WTC11 (cell line): Measurements from ENCODE around the gene GALNT12. TPM values are rescaled to one million over a fixed set of nuclear protein-coding genes. Genes with fewer than 3 reads are reported as not detected.

Source experiments
- ATAC-seq: fragments of 200-7000 bp; cut with Tn5 transposase; 2 replicates; pipeline ENCODE4 v1.10.0; 2021; ENCODE audit warnings: mild to moderate bottlenecking, moderate library complexity
- CTCF ChIA-PET: fragments of 300-600 bp; sonication (Branson Sonifier 250); formaldehyde crosslinking; loops from one replicate; lab custom pipeline; 2021; ENCODE audit warnings: antibody characterized with exemption; lab: Charles Lee
- POLR2A ChIA-PET: fragments of 350-600 bp; sonication (Branson Sonifier 250); formaldehyde crosslinking; loops from one replicate; lab custom pipeline; 2021; ENCODE audit warnings: antibody characterized with exemption; lab: Charles Lee
- DNase-seq: peaks from one replicate; pipeline ENCODE4 v3.0.0; 2021; ENCODE audit warnings: low spot score
- H3K27ac Mint-ChIP-seq: 2 replicates; pipeline ENCODE4 v1.8.0; 2021; ENCODE audit warnings: mixed read lengths
- H3K27me3 Mint-ChIP-seq: 2 replicates; pipeline ENCODE4 v1.8.0; 2021; ENCODE audit warnings: low read depth, mild to moderate bottlenecking, moderate library complexity, mixed read lengths
- H3K36me3 Mint-ChIP-seq: 2 replicates; pipeline ENCODE4 v1.8.0; 2021; ENCODE audit warnings: mixed read lengths
- H3K4me1 Mint-ChIP-seq: 2 replicates; pipeline ENCODE4 v1.8.0; 2022; ENCODE audit warnings: mixed read lengths
- H3K4me3 Mint-ChIP-seq: 2 replicates; pipeline ENCODE4 v1.8.0; 2021; ENCODE audit warnings: mild to moderate bottlenecking, moderate library complexity, mixed read lengths
- H3K9me3 Mint-ChIP-seq: 2 replicates; pipeline ENCODE4 v1.8.0; 2021; ENCODE audit warnings: mixed read lengths
- CBFB ChIP-seq: sonication (generic); formaldehyde crosslinking; IDR thresholded peaks from 2 replicates; pipeline ENCODE4 v1.8.1; 2022; ENCODE audit warnings: mild to moderate bottlenecking, low read depth, missing genetic modification reagents
- CREM ChIP-seq: sonication (generic); formaldehyde crosslinking; IDR thresholded peaks from 2 replicates; pipeline ENCODE4 v1.8.1; 2022; ENCODE audit warnings: mild to moderate bottlenecking, missing genetic modification reagents, moderate library complexity
- ETV6 ChIP-seq: sonication (generic); formaldehyde crosslinking; IDR thresholded peaks from 2 replicates; pipeline ENCODE4 v1.8.1; 2022; ENCODE audit warnings: mild to moderate bottlenecking, missing genetic modification reagents
- FOXP1 ChIP-seq: sonication (generic); formaldehyde crosslinking; IDR thresholded peaks from 2 replicates; pipeline ENCODE4 v1.8.0; 2022; ENCODE audit warnings: missing genetic modification reagents, mild to moderate bottlenecking, moderate library complexity, borderline replicate concordance
- NR1H2 ChIP-seq: sonication (generic); formaldehyde crosslinking; IDR thresholded peaks from 2 replicates; pipeline ENCODE4 v1.9.0; 2021; ENCODE audit warnings: mild to moderate bottlenecking, moderate library complexity, missing genetic modification reagents
- SMAD4 ChIP-seq: sonication (generic); formaldehyde crosslinking; IDR thresholded peaks from 2 replicates; pipeline ENCODE4 v1.8.0; 2022; ENCODE audit warnings: mild to moderate bottlenecking, missing genetic modification reagents
- SOX15 ChIP-seq: fragments of 250-450 bp; sonication (Bioruptor Pico); IDR thresholded peaks from 2 replicates; pipeline ENCODE4 v1.9.0; 2021; ENCODE audit warnings: mild to moderate bottlenecking
- TEAD1 ChIP-seq: sonication (generic); formaldehyde crosslinking; IDR thresholded peaks from 2 replicates; pipeline ENCODE4 v1.8.0; 2022; ENCODE audit warnings: mild to moderate bottlenecking, missing genetic modification reagents
- TP53 ChIP-seq: sonication (generic); formaldehyde crosslinking; IDR thresholded peaks from 2 replicates; pipeline ENCODE4 v1.8.1; 2023; ENCODE audit warnings: mild to moderate bottlenecking, missing genetic modification reagents
- ZNF121 ChIP-seq: sonication (generic); formaldehyde crosslinking; IDR thresholded peaks from 2 replicates; pipeline ENCODE4 v1.8.0; 2023; ENCODE audit warnings: missing genetic modification reagents
- ZNF317 ChIP-seq: sonication (generic); formaldehyde crosslinking; IDR thresholded peaks from 2 replicates; pipeline ENCODE4 v1.8.1; 2023; ENCODE audit warnings: low read depth, mild to moderate bottlenecking, moderate library complexity, missing genetic modification reagents, borderline replicate concordance
- ZNF423 ChIP-seq: fragments of 250-450 bp; sonication (Bioruptor Pico); IDR thresholded peaks from 2 replicates; pipeline ENCODE4 v2.1.2; 2022; ENCODE audit warnings: mild to moderate bottlenecking, moderate library complexity
- total RNA-seq: library from RNA; stranded (reverse); gene quantifications from 3 replicates; pipeline ENCODE4 v1.2.3, GENCODE V29; 2021
- TF ChIP-seq, protein P1 (sequence below): sonication (generic); formaldehyde crosslinking; IDR thresholded peaks from 2 replicates; pipeline ENCODE4 v1.8.1; 2022; ENCODE audit warnings: mild to moderate bottlenecking, missing genetic modification reagents, moderate library complexity, borderline replicate concordance
- TF ChIP-seq, protein P2 (sequence below): fragments of 250-450 bp; sonication (Bioruptor Pico); IDR thresholded peaks from 2 replicates; pipeline ENCODE4 v1.9.0; 2021; ENCODE audit warnings: moderate library complexity, mild to moderate bottlenecking, inconsistent platforms, borderline replicate concordance
- TF ChIP-seq, protein P3 (sequence below): sonication (generic); formaldehyde crosslinking; IDR thresholded peaks from 2 replicates; pipeline ENCODE4 v1.8.0; 2022; ENCODE audit warnings: mild to moderate bottlenecking, missing genetic modification reagents
- TF ChIP-seq, protein P4 (sequence below): sonication (generic); formaldehyde crosslinking; IDR thresholded peaks from 2 replicates; pipeline ENCODE4 v1.8.1; 2022; ENCODE audit warnings: low read depth, mild to moderate bottlenecking, moderate library complexity, missing genetic modification reagents, borderline replicate concordance

Gene GALNT12
- total RNA-seq, 1 experiment from 2014 or later: 19.3 TPM

DNA sequence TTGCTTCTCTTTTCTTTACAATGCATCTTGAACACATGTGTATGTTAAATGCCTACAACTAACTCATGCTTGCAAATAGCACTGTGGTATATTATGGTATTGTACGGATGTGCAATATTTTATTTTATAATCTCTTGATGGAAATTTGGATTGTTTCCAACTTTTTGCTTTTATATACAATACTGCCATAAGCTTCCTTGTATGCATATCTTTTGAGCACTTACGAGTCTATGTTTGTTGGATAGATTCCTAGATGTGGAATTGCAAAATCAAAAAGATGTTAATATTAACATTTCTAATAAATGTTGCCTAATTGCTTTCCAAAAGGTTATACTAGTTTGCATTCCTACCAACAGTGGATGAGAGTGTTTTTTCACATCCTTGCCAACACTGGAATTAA, 3.4 kb upstream of the GALNT12 start:
- ChIA-PET CTCF (no interaction called here), POLR2A (no interaction called here)
- Mint-ChIP-seq H3K27me3 (peaks cover 23% of the 10 kb centered on the region), H3K27ac (no peak overlapping the region), H3K4me1 (peaks cover 32% of the 10 kb centered on the region), H3K4me3 (no peak overlapping the region), H3K9me3 (peaks cover under 1% of the 10 kb centered on the region; the same call in 1 of the 2 replicates), H3K36me3 (no peaks in the 10 kb centered on the region)
- TF ChIP-seq, protein P1, sequence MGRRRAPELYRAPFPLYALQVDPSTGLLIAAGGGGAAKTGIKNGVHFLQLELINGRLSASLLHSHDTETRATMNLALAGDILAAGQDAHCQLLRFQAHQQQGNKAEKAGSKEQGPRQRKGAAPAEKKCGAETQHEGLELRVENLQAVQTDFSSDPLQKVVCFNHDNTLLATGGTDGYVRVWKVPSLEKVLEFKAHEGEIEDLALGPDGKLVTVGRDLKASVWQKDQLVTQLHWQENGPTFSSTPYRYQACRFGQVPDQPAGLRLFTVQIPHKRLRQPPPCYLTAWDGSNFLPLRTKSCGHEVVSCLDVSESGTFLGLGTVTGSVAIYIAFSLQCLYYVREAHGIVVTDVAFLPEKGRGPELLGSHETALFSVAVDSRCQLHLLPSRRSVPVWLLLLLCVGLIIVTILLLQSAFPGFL (CRISPR knock-in tag): no peak
- TF ChIP-seq NR1H2 (CRISPR knock-in tag) (no peak), TP53 (no peak), CBFB (CRISPR knock-in tag) (no peak), ETV6 (CRISPR knock-in tag) (no peak), ZNF317 (CRISPR knock-in tag) (no peak), ZNF423 (no peak)
- TF ChIP-seq, protein P2, sequence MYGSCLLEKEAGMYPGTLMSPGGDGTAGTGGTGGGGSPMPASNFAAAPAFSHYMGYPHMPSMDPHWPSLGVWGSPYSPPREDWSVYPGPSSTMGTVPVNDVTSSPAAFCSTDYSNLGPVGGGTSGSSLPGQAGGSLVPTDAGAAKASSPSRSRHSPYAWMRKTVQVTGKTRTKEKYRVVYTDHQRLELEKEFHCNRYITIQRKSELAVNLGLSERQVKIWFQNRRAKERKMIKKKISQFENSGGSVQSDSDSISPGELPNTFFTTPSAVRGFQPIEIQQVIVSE (CRISPR knock-in tag): no peak
- TF ChIP-seq, protein P3, sequence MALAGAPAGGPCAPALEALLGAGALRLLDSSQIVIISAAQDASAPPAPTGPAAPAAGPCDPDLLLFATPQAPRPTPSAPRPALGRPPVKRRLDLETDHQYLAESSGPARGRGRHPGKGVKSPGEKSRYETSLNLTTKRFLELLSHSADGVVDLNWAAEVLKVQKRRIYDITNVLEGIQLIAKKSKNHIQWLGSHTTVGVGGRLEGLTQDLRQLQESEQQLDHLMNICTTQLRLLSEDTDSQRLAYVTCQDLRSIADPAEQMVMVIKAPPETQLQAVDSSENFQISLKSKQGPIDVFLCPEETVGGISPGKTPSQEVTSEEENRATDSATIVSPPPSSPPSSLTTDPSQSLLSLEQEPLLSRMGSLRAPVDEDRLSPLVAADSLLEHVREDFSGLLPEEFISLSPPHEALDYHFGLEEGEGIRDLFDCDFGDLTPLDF (CRISPR knock-in tag): no peak
- DNase-seq: no peak
- ATAC-seq: no peak

DNA sequence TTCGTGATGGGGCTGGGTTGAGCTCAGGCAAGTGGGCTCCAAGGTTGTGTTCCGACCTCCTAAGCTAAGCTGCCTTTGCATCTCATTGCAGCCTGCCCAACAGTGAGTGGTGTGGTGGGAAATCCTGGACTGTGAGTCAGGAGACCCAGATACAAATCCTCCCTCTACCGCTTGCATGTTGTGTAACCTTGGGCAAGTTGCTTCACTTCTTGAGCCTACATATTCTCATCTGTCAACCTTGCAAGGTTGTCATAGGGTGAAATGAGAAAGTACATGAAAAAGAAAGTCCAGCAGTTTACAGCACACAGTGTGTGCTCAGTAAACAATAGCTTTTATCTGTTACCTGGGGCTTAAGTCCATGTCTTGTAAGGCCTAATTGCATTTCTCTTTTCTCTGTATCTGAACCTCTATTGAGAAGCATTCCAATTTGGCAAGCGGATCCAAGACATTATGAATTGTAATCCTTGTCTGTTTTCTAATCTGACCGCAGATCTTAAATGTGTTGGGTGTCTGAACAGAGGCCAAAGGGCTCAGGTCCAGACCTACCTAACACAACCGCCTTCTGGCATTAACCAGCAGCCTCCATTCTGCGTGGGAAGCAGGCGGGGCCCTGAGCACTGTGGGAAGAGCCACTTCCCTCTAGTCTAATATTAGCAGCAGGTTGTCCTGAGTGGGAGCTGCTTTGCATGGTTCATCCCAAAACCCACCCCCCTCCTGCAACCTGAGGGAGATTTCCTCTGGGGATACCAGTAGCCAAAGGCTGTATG, 1.8 kb upstream of the GALNT12 start:
- H3K27ac Mint-ChIP-seq: no peak overlapping the region
- TF ChIP-seq FOXP1 (CRISPR knock-in tag): no peak
- no peak for TF ChIP-seq TEAD1 (CRISPR knock-in tag)
- no peak for TF ChIP-seq CREM
- TF ChIP-seq SMAD4 (CRISPR knock-in tag): no peak
- TF ChIP-seq, protein P3 (CRISPR knock-in tag): no peak
- TF ChIP-seq, protein P4, sequence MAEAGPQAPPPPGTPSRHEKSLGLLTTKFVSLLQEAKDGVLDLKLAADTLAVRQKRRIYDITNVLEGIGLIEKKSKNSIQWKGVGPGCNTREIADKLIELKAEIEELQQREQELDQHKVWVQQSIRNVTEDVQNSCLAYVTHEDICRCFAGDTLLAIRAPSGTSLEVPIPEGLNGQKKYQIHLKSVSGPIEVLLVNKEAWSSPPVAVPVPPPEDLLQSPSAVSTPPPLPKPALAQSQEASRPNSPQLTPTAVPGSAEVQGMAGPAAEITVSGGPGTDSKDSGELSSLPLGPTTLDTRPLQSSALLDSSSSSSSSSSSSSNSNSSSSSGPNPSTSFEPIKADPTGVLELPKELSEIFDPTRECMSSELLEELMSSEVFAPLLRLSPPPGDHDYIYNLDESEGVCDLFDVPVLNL (CRISPR knock-in tag): no peak
- no peak for TF ChIP-seq SOX15 (CRISPR knock-in tag)
- TF ChIP-seq, protein P2 (CRISPR knock-in tag): no peak
- TF ChIP-seq ZNF121 (CRISPR knock-in tag): no peak
- TF ChIP-seq, all 79 proteins: peak for 0
- H3K4me1 Mint-ChIP-seq: peaks cover 40% of the 10 kb centered on the region
- no peaks in the 10 kb centered on the region for H3K36me3 Mint-ChIP-seq
- no peaks in the 10 kb centered on the region for H3K9me3 Mint-ChIP-seq
- peaks cover 30% of the 10 kb centered on the region for H3K27me3 Mint-ChIP-seq
- POLR2A ChIA-PET: no interaction called here
- CTCF ChIA-PET: interaction anchor here (1.0 to 1.8 kb wide), 2 partner anchors 30 to 336 kb away, joined by 3 to 5 read pairs; no protein-coding TSS in a partner anchor
- ATAC-seq (no peak), DNase-seq (no peak)
- no peak overlapping the region for H3K4me3 Mint-ChIP-seq
